ENCODE data around the gene SORL1.
"Not testable (repeated sequence)": the region's sequence is repeated elsewhere in the genome, so short reads cannot be mapped to it uniquely, and the experiment has no call there.

DNA sequence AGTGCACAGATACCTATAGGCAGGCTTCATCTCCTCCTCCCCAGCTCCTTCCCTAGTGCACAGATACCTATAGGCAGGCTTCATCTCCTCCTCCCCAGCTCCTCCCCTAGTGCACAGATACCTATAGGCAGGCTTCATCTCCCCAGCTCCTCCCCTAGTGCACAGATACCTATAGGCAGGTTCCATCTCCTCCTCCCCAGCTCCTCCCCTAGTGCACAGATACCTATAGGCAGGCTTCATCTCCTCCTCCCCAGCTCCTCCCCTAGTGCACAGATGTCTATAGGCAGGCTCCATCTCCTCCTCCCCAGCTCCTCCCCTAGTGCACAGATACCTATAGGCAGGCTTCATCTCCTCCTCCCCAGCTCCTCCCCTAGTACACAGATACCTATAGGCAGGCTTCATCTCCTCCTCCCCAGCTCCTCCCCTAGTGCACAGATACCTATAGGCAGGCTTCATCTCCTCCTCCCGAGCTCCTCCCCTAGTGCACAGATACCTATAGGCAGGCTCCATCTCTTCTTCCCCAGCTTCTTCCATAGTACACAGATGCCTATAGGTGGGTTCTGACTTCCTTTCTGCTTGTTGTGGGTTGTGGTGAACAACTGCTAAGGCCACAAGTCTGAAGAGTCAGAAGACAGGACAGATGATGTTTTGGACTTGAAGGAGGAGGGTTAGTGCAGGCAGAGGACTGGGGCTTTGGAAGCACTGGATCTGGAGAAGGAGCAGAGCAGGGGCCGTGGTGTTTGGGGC, 29.5 kb downstream of the SORL1 start:
- TF ChIP-seq EZH2 (IDR thresholded peaks at IDR 0.05; ENCODE audit: insufficient read depth, poor library complexity, severe bottlenecking); EZH2phosphoT487 (IDR thresholded peaks at IDR 0.05; ENCODE audit: insufficient read depth, low read depth): not testable (repeated sequence)

Measured in GM23248 (cell line).